Subcutaneous adipose tissue (tissue), 4 donors: ENCODE data around the gene ANTKMT. TPM values are rescaled to one million over a fixed set of nuclear protein-coding genes. Genes with fewer than 3 reads are reported as not detected.

Source experiments
- CTCF ChIP-seq: fragments of 450-650 bp; IDR thresholded peaks from one replicate; pipeline ENCODE4 v1.5.1; 2016; ENCODE audit warnings: low read depth, mild to moderate bottlenecking, control low read depth, antibody characterized with exemption, moderate library complexity
- small RNA-seq: library from RNA; depleted of rRNA; stranded (forward); fragments of <200 nt; gene quantifications from one replicate; pipeline ENCODE3, GENCODE V24; 2016
- total RNA-seq, 4 donors: library from RNA; depleted of rRNA; stranded (reverse); fragments of >200 nt; gene quantifications; one replicate each; pipeline ENCODE4 v1.1.0, GENCODE V29; 2016

Gene ANTKMT
- total RNA-seq, 4 donors from 2014 or later: 12.6 to 55.6 (median 23.7) TPM

GRCh38 chr16:770411-770810, 49.5 kb downstream of the ANTKMT start:
- TF ChIP-seq CTCF: no peak

Small RNAs within 50 kb of the gene (small RNA-seq; reads per million reads assigned to genes)
- not detected for gene MIR662

Other genes starting within 250 kb of the ANTKMT start
- gene CAPN15, start 193.4 kb upstream of the ANTKMT start, total RNA-seq: 10 to 100 TPM in 3 of 4 donors, 1 to 10 TPM in 1; 7.6 to 30.0 (median 13.3) TPM
- not detected for gene PRR35, start 160.8 kb upstream of the ANTKMT start, total RNA-seq
- gene NHLRC4, start 154.1 kb upstream of the ANTKMT start, total RNA-seq: 1 to 10 TPM in 2 of 4 donors, under 1 TPM in 1, not detected in 1; 0.85 to 3.8 (median 2.0) TPM
- gene PIGQ, start 151.2 kb upstream of the ANTKMT start, total RNA-seq: 10 to 100 TPM in 3 of 4 donors, 1 to 10 TPM in 1; 9.5 to 42.0 (median 16.4) TPM
- 10 to 100 TPM in 2 of 4 donors, 1 to 10 TPM in 2; 7.7 to 32.2 (median 12.3) TPM for gene RAB40C, start 131.1 kb upstream of the ANTKMT start, total RNA-seq
- gene WFIKKN1, start 90.2 kb upstream of the ANTKMT start, total RNA-seq: 1 to 10 TPM in 1 of 4 donors, not detected in 3; 1.5 TPM
- gene METTL26, start 84.8 kb upstream of the ANTKMT start, total RNA-seq: 100 to 1,000 TPM in 3 of 4 donors, 10 to 100 TPM in 1; 72.2 to 199 (median 117) TPM
- 10 to 100 TPM; 19.2 to 60.7 (median 39.7) TPM for gene MCRIP2, start 79.3 kb upstream of the ANTKMT start, total RNA-seq
- 10 to 100 TPM in 1 of 4 donors, 1 to 10 TPM in 3; 6.7 to 30.1 (median 8.4) TPM for gene WDR90, start 71.8 kb upstream of the ANTKMT start, total RNA-seq
- 10 to 100 TPM; 26.2 to 75.4 (median 37.8) TPM for gene RHOT2, start 53.0 kb upstream of the ANTKMT start, total RNA-seq
- 1 to 10 TPM in 2 of 4 donors, under 1 TPM in 1, not detected in 1; 0.66 to 1.7 (median 1.3) TPM for gene RHBDL1, start 45.5 kb upstream of the ANTKMT start, total RNA-seq
- 100 to 1,000 TPM; 107 to 244 (median 140) TPM for gene STUB1, start 40.7 kb upstream of the ANTKMT start, total RNA-seq
- gene JMJD8, start 36.8 kb upstream of the ANTKMT start, total RNA-seq: 10 to 100 TPM; 27.4 to 67.8 (median 49.3) TPM
- gene WDR24, start 30.7 kb upstream of the ANTKMT start, total RNA-seq: 10 to 100 TPM in 1 of 4 donors, 1 to 10 TPM in 3; 4.4 to 12.1 (median 6.4) TPM
- not detected for gene FBXL16, start 15.3 kb upstream of the ANTKMT start, total RNA-seq
- gene METRN, start 6.0 kb upstream of the ANTKMT start, total RNA-seq: 10 to 100 TPM; 13.3 to 29.5 (median 26.0) TPM
- 1 to 10 TPM in 2 of 4 donors, under 1 TPM in 1, not detected in 1; 0.44 to 2.5 (median 1.5) TPM for gene CCDC78, start 5.3 kb downstream of the ANTKMT start, total RNA-seq
- gene HAGHL, start 6.0 kb downstream of the ANTKMT start, total RNA-seq: 1 to 10 TPM; 1.1 to 5.6 (median 2.6) TPM
- gene CIAO3, start 19.9 kb downstream of the ANTKMT start, total RNA-seq: 10 to 100 TPM; 17.6 to 39.0 (median 22.5) TPM
- gene MSLN, start 39.6 kb downstream of the ANTKMT start, total RNA-seq: under 1 TPM in 2 of 4 donors, not detected in 2; 0.44 to 0.82 TPM
- 10 to 100 TPM in 3 of 4 donors, 1 to 10 TPM in 1; 9.9 to 13.0 (median 11.7) TPM for gene RPUSD1, start 67.2 kb downstream of the ANTKMT start, total RNA-seq
- gene CHTF18, start 67.5 kb downstream of the ANTKMT start, total RNA-seq: 10 to 100 TPM in 1 of 4 donors, 1 to 10 TPM in 3; 4.4 to 16.0 (median 8.9) TPM
- gene GNG13, start 79.6 kb downstream of the ANTKMT start, total RNA-seq: not detected
- gene LMF1, start 249.8 kb downstream of the ANTKMT start, total RNA-seq: 10 to 100 TPM; 16.0 to 30.3 (median 24.2) TPM